B cell (primary cell): ENCODE data around the gene ADAP1. TPM values are rescaled to one million over a fixed set of nuclear protein-coding genes. Genes with fewer than 3 reads are reported as not detected.

ENCODE experiments used
- ATAC-seq: fragments of 200-7000 bp; cut with Tn5 transposase; one replicate; pipeline ENCODE4 v1.10.0; 2021; ENCODE audit warnings: low read depth, mild to moderate bottlenecking, moderate number of reproducible peaks, moderate library complexity
- CTCF ChIA-PET: fragments of 350-600 bp; sonication (Branson Sonifier 250); formaldehyde crosslinking; loops from one replicate; lab custom pipeline; 2021; ENCODE audit warnings: antibody characterized with exemption, inconsistent platforms; lab: Charles Lee
- POLR2A ChIA-PET: fragments of 350-600 bp; sonication (Branson Sonifier 250); formaldehyde crosslinking; loops from one replicate; lab custom pipeline; 2021; ENCODE audit warnings: antibody characterized with exemption; lab: Charles Lee
- DNase-seq: peaks from one replicate; pipeline ENCODE4 v3.0.0; 2013
- H2AFZ ChIP-seq: 2 replicates; pipeline ENCODE4 v1.6.1; 2012; ENCODE audit warnings: mild to moderate bottlenecking, low read depth, low read length; ENCODE audit not compliant: insufficient read depth, poor library complexity, severe bottlenecking
- H3K27ac ChIP-seq, 2 donors: 1 replicate in 1 of 2; 2 replicates in 1 of 2; pipeline ENCODE4 v1.5.1; 2012 to 2013; ENCODE audit warnings: low read length in 2 of 2, mild to moderate bottlenecking in 2 of 2, moderate library complexity in 1 of 2
- H3K27me3 ChIP-seq, 4 experiments: fragments of 200-600 bp in 1 of 4; sonication (generic) in 1 of 4; replicated peaks in 1 of 4; 1 replicate in 2 of 4; 2 replicates in 2 of 4; pipeline versions ENCODE4 v1.6.1 to v1.7.0; 2013 to 2016; ENCODE audit warnings: low read length in 3 of 4, mild to moderate bottlenecking in 2 of 4, mixed read lengths in 1 of 4, moderate library complexity in 1 of 4; ENCODE audit not compliant: insufficient read depth in 4 of 4, control insufficient read depth in 3 of 4; ENCODE audit errors: control extremely low read depth in 1 of 4
- H3K36me3 ChIP-seq, 2 experiments: replicated peaks in 1 of 2; 1 replicate in 1 of 2; 2 replicates in 1 of 2; pipeline versions ENCODE4 v1.6.1 to v1.7.1; 2013; ENCODE audit warnings: low read length in 1 of 2; ENCODE audit not compliant: insufficient read depth in 2 of 2, control insufficient read depth in 1 of 2; ENCODE audit errors: control extremely low read depth in 1 of 2, extremely low read depth in 1 of 2
- H3K4me1 ChIP-seq, 2 donors: fragments of 200-600 bp in 1 of 2; sonication (generic) in 1 of 2; 1 replicate in 1 of 2; 2 replicates in 1 of 2; pipeline versions ENCODE4 v1.5.1 to v1.6.1; 2013 to 2017; ENCODE audit warnings: low read length in 2 of 2; ENCODE audit not compliant: control insufficient read depth in 2 of 2, insufficient read depth in 2 of 2
- H3K4me2 ChIP-seq: replicated peaks from 2 replicates; pipeline ENCODE3; 2012; ENCODE audit warnings: mild to moderate bottlenecking, low read depth, low read length; ENCODE audit not compliant: poor library complexity, severe bottlenecking
- H3K4me3 ChIP-seq, 5 experiments: fragments of 200-600 bp in 1 of 5; sonication (generic) in 1 of 5; 1 replicate in 3 of 5; 2 replicates in 2 of 5; pipeline versions ENCODE4 v1.5.1 to v1.7.0; 2011 to 2016; ENCODE audit warnings: low read length in 4 of 5, mild to moderate bottlenecking in 4 of 5, low read depth in 2 of 5, control low read depth in 1 of 5, moderate library complexity in 1 of 5; ENCODE audit not compliant: insufficient read depth in 1 of 5; ENCODE audit errors: control extremely low read depth in 1 of 5, extremely low read depth in 1 of 5
- H3K79me2 ChIP-seq: fragments of 200-600 bp; sonication (generic); one replicate; pipeline ENCODE4 v1.6.0; 2016; ENCODE audit warnings: low read length; ENCODE audit not compliant: control insufficient read depth, insufficient read depth
- H3K9ac ChIP-seq: fragments of 200-600 bp; sonication (generic); 2 replicates; pipeline ENCODE4 v1.6.1; 2017; ENCODE audit warnings: mild to moderate bottlenecking, low read length, moderate library complexity
- H3K9me3 ChIP-seq, 3 donors: one replicate each; pipeline versions ENCODE4 v1.6.1 to v1.7.1; 2013; ENCODE audit warnings: low read length in 2 of 3; ENCODE audit not compliant: control insufficient read depth in 2 of 3, insufficient read depth in 1 of 3; ENCODE audit errors: control extremely low read depth in 1 of 3
- H4K20me1 ChIP-seq: 2 replicates; pipeline ENCODE4 v1.6.0; 2012; ENCODE audit warnings: mild to moderate bottlenecking, low read length; ENCODE audit not compliant: insufficient read depth, control insufficient read depth, poor library complexity, severe bottlenecking
- H3K27ac Mint-ChIP-seq: one replicate; pipeline ENCODE4 v1.8.0; 2021; ENCODE audit warnings: mixed read lengths
- H3K27me3 Mint-ChIP-seq: one replicate; pipeline ENCODE4 v1.8.0; 2021; ENCODE audit warnings: mixed read lengths
- H3K4me1 Mint-ChIP-seq: one replicate; pipeline ENCODE4 v1.8.0; 2021; ENCODE audit warnings: mixed read lengths
- H3K4me3 Mint-ChIP-seq: one replicate; pipeline ENCODE4 v1.8.0; 2021; ENCODE audit warnings: mixed read lengths
- H3K9me3 Mint-ChIP-seq: one replicate; pipeline ENCODE4 v1.8.0; 2022; ENCODE audit warnings: mixed read lengths; ENCODE audit not compliant: insufficient read depth
- EZH2 ChIP-seq: IDR thresholded peaks from 2 replicates; pipeline ENCODE4 v1.6.1; 2012; ENCODE audit warnings: borderline replicate concordance, low read depth, mild to moderate bottlenecking, moderate library complexity, low read length; ENCODE audit not compliant: insufficient read depth, poor library complexity, severe bottlenecking
- WGBS: methylation state at CpG from one replicate; pipeline ENCODE4 v1.1.5; 2013; ENCODE audit warnings: missing lambda C conversion rate; ENCODE audit not compliant: insufficient coverage; 5-methylcytosine and 5-hydroxymethylcytosine counted together
- intact Hi-C: fragments of 100-400 bp; cut with micrococcal nuclease; formaldehyde crosslinking; loops from one replicate; pipeline ENCODE4 v1.10.0; 2022
- polyA plus RNA-seq: library from polyadenylated mRNA; depleted of rRNA; stranded (reverse); fragments of >200 nt; gene quantifications from 2 replicates; pipeline ENCODE4 v1.2.3, GENCODE V29; 2012
- total RNA-seq, 2 donors: library from RNA; stranded (reverse); fragments of 120-200 nt in 1 of 2; gene quantifications; 1 replicate in 1 of 2; 2 replicates in 1 of 2; pipeline versions ENCODE4 v1.2.3 to v1.2.4, GENCODE V29; 2013 to 2022
- TF ChIP-seq, protein P1 (sequence below): fragments of 200-600 bp; IDR thresholded peaks from one replicate; pipeline ENCODE4 v1.8.0; 2022; ENCODE audit warnings: antibody characterized with exemption, mild to moderate bottlenecking

Gene ADAP1
- total and polyA plus RNA-seq, 2 donors (not counting 1 experiment from before 2014, with no cell fraction given), result 10.8 to 12.9 TPM

DNA sequence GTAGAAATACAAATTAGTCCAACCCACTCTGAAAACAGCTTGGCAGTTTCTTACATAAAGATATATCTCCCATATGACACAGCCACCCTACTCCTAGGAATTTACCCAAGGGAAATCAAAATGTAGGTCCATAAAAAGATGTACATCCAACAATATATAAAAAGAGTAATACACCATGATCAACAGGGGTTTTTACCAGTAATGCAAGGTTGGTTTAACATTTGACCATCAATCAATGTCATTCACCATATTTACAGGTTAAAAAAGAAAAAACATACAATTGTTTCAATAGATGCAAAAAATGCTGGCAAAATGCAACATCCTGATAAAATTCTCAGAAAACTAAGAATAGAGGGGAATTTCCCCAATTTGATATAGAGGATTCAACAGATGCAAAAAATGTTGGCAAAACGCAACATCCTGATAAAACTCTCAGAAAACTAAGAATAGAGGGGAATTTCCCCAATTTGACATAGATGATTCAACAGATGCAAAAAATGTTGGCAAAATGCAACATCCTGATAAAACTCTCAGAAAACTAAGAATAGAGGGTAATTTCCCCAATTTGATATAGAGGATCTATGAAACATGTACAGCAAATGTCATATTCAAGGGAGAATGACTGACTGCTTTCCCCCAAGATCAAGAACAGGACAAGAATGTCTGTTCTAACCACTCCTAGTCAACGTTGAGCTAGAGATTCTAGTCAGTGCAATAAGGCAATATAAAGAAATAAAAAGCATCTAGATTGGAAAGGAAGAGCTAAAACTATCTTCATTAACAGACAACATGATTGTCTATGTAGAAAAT lies 13.7 kb downstream of the ADAP1 start:
- Mint-ChIP-seq H3K4me3 (no peak overlapping the region), H3K27ac (no peak overlapping the region)

DNA sequence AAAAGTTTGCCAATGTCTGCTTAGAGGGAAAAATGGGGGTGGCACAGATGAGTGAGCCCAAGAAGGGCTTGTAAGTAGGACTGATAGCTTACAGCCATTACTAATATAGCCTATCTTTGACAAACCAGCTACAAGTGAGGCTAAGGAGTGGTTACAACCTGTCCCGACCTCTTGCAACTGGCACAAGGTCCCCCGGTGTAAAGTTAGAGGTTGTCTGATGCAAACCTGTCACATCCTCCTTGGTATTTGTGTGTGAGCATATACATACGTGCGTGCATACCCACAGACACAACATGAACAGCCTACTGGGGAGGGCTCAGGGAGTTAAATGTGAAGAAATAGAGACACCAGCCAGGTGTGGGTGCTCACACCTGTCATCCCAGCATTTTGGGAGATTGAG lies 14.6 kb downstream of the ADAP1 start:
- H4K20me1 ChIP-seq, result no peaks in the 10 kb centered on the region
- WGBS, result no CpG with 5 or more reads among the region's 4 CpGs
- Mint-ChIP-seq H3K27me3 (peaks cover 13% of the 10 kb centered on the region), H3K4me1 (peaks cover 13% of the 10 kb centered on the region), H3K9me3 (peaks cover 10% of the 10 kb centered on the region), H3K27ac (no peak overlapping the region), H3K4me3 (no peak overlapping the region)
- peaks cover 0 to 7% of the 10 kb centered on the region in 2 donors for H3K4me1 ChIP-seq
- H3K4me2 ChIP-seq, result no peak overlapping the region
- intact Hi-C loops, result no loop called here
- no peak overlapping the region for H3K4me3 ChIP-seq
- H3K9ac ChIP-seq, result no peak overlapping the region
- DNase-seq (no peak), ATAC-seq (no peak)
- H3K27me3 ChIP-seq, result no peaks in the 10 kb centered on the region
- H3K79me2 ChIP-seq, result no peaks in the 10 kb centered on the region
- H2AFZ ChIP-seq, result no peak overlapping the region
- ChIA-PET POLR2A (interaction anchor here (0.7 kb wide), 2 partner anchors 16 to 54 kb away, joined by 5 read pairs; no protein-coding TSS in a partner anchor), CTCF (no interaction called here)
- H3K36me3 ChIP-seq, result no peaks in the 10 kb centered on the region
- peaks cover 0 to 4% (median 2%) of the 10 kb centered on the region in 3 donors for H3K9me3 ChIP-seq
- TF ChIP-seq, protein P1, sequence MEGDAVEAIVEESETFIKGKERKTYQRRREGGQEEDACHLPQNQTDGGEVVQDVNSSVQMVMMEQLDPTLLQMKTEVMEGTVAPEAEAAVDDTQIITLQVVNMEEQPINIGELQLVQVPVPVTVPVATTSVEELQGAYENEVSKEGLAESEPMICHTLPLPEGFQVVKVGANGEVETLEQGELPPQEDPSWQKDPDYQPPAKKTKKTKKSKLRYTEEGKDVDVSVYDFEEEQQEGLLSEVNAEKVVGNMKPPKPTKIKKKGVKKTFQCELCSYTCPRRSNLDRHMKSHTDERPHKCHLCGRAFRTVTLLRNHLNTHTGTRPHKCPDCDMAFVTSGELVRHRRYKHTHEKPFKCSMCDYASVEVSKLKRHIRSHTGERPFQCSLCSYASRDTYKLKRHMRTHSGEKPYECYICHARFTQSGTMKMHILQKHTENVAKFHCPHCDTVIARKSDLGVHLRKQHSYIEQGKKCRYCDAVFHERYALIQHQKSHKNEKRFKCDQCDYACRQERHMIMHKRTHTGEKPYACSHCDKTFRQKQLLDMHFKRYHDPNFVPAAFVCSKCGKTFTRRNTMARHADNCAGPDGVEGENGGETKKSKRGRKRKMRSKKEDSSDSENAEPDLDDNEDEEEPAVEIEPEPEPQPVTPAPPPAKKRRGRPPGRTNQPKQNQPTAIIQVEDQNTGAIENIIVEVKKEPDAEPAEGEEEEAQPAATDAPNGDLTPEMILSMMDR, result no peak
- no peak for TF ChIP-seq EZH2
- no peak overlapping the region for H3K27ac ChIP-seq

More for the DNA sequence above, 13.7 kb downstream of the ADAP1 start:
- Histone ChIP-seq H3K4me3 (no peak overlapping the region), H3K36me3 (no peaks in the 10 kb centered on the region), H4K20me1 (no peaks in the 10 kb centered on the region), H2AFZ (no peak overlapping the region), H3K27ac (no peak overlapping the region), H3K27me3 (no peaks in the 10 kb centered on the region), H3K79me2 (no peaks in the 10 kb centered on the region), H3K9me3 (peaks cover 0 to 4% (median 2%) of the 10 kb centered on the region in 3 donors), H3K4me1 (peaks cover 0 to 7% of the 10 kb centered on the region in 2 donors), H3K9ac (no peak overlapping the region), H3K4me2 (no peak overlapping the region)
- ChIA-PET CTCF (no interaction called here), POLR2A (interaction anchor here (0.7 kb wide), 1 partner anchor 55 kb away, joined by 5 read pairs; no protein-coding TSS in a partner anchor)
- H3K27me3 Mint-ChIP-seq, result peaks cover 13% of the 10 kb centered on the region
- peaks cover 11% of the 10 kb centered on the region for H3K4me1 Mint-ChIP-seq
- no peak for ATAC-seq
- H3K9me3 Mint-ChIP-seq, result peaks cover 10% of the 10 kb centered on the region
- no CpG with 5 or more reads among the region's 2 CpGs for WGBS
- intact Hi-C loops, result no loop called here
- no peak for TF ChIP-seq EZH2
- TF ChIP-seq, protein P1, result no peak
- DNase-seq, result no peak
